NCI-H524 treated with DMSO at 0.1 percent for 48 hours (cell line): ENCODE results near the gene LIMS1.
"Not testable (repeated sequence)": the region's sequence is repeated elsewhere in the genome, so short reads cannot be mapped to it uniquely, and the experiment has no call there.

Experiments
- DNase-seq: peaks from one replicate; lab custom pipeline; 2025; lab: John Stamatoyannopoulos, UW

LIMS1 gene, protein sequence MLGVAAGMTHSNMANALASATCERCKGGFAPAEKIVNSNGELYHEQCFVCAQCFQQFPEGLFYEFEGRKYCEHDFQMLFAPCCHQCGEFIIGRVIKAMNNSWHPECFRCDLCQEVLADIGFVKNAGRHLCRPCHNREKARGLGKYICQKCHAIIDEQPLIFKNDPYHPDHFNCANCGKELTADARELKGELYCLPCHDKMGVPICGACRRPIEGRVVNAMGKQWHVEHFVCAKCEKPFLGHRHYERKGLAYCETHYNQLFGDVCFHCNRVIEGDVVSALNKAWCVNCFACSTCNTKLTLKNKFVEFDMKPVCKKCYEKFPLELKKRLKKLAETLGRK

GRCh38 chr2:108533832-108534583, at the start of gene LIMS1:
TSS of gene LIMS1 (plus strand) at chr2:108534470. CDS start at chr2:108534563, 93 bp downstream.
- DNase-seq: no peak

- no peak for DNase-seq
Measured at GRCh38 chr2:108485253-108485652, 49.0 kb upstream of the LIMS1 start.

DNA sequence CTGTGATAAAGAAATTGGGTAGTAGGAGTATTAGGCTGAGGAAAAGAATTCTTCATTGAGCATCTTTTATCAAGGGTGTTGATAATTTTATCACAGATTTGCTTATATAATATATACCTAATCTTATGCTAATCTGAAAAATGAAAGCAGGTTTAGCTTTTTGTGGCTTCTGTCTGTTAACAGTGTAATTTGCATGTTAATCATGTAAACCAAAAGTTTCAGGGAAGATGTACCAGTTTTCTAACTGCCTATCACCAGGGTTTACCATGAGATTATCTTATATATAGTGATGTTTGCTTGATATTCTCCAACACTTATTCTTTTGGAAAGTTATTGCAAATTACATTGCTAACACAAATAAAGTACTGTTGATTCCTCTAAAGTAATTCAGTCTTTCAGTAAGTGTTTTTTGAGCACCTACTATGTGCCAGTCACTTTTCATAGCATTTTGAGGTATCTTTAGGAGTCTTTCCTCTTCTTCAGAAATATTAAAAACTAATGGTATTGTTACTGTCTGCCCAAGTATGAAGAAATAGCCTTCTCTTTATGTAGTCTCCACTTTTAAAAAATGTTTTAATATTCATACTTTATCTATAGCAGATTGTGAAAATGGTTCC, 43.7 kb upstream of the LIMS1 start:
- DNase-seq: no peak

GRCh38 chr2:108491848-108492247, 42.4 kb upstream of the LIMS1 start:
- DNase-seq: no peak

GRCh38 chr2:108492364-108492763, 41.9 kb upstream of the LIMS1 start:
- no peak for DNase-seq

- not testable (repeated sequence) for DNase-seq
Measured at GRCh38 chr2:108496167-108496566, 38.1 kb upstream of the LIMS1 start.

- not testable (repeated sequence) for DNase-seq
Measured at GRCh38 chr2:108507620-108508019, 26.6 kb upstream of the LIMS1 start.

GRCh38 chr2:108512431-108512830, 21.8 kb upstream of the LIMS1 start:
- DNase-seq: not testable (repeated sequence)

DNA sequence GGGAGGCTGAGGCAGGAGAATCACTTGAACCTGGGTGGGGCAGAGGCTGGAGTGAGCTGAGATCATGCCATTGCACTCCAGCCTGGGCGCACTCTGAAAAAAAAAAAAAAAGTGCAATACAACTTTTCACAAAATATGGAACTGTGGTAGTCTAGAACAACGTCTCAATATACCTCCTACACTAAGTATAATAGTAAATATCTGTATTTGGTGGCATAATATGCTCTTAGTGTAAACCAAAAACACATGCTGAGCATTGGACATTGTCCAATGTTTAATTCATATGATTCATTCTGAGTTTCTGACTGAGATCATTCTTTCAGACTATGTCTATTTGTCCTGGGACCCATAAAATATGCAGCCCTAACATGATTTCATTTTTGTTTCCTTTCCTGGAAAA, 19.8 kb upstream of the LIMS1 start:
- not testable (repeated sequence) for DNase-seq

DNA sequence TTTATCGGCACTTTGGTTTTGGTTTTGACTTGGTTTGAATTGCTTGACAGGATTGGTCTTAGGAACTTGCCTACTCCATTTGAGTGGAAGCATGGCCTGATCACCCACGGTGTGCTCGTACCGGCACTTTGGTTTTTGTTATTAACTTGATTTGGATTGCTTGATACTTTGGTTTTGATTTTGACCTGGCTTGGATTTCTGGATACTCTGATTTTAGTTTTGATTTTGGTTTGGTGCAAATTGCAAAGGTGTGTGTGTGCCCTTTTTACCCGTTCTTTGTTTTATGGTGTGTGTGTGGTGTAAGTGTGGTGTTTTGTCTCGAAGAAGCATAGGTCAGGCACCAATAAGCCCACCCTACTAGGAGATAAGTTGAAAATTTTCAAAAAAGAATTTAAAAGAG, 9.6 kb upstream of the LIMS1 start:
- not testable (repeated sequence) for DNase-seq

- DNase-seq: not testable (repeated sequence)
Measured at GRCh38 chr2:108525258-108525657, 9.0 kb upstream of the LIMS1 start.

DNA sequence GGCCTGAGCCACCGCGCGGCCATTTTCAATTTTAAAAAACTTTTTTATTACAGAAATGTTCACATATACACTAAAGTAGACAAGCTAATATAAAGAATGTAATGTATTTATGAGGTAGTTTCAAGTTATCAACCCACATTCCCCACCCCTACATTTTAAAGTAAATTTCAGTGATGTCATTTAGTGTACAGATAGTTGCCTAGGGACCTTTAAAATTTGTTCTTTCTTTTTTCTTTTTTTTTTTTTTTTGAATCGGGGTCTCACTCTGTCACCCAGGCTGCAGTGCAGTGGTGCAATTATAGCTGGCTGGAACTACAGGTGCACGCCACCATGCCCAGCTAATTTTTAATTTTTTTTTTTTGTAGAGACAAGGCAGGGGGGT, 2.6 kb upstream of the LIMS1 start:
- no peak for DNase-seq

DNA sequence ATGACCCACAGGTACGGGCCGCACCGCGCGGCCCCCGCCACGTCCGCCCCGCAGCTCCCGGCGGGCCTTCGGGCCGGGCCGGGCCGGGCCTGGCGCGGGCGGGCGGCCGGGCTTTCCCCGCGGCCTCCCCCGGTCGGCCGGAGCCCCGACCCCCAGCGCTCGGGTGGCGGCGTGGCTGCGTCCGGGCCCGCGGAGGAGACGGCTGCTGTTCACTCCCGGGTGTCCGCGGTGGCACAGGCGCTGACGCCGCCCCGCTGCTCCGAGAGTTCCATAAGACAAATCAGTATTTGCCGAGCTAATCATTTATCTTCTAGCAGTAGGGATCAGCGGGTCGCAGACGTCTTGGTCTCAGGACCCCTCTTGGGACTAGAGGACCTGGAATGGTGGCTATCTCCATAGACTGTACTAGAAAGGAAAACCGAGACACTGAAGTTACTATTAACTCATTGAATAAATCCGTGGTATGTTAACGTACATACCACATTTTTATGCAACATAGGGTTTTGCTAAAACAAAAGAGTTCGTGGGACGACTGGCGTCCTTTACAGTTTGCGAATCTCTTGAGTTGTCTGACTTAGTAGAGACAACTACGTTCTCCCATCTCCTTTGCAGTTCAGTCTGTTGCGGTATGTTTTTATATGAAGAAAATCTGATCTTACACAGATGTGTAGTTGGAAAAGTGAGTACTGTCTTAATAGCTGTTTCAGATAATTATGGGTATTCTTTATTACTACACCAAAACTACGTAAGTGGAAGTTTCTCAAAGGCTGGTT, 500 bp downstream of the LIMS1 start:
- no peak for DNase-seq

DNA sequence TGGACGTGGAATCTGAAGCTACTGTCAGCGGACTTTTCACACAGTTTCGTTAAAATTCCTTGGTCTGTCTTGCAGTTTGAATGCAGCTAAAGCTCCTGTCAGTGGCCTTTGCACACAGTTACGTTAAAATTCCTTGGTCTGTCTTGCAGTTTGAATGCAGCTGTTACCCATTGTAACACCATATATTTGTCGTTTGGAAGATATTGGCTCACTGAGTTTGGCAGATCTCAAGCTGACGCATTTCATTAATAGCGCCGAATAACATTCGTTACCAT, 1.0 kb downstream of the LIMS1 start:
- no peak for DNase-seq

DNA sequence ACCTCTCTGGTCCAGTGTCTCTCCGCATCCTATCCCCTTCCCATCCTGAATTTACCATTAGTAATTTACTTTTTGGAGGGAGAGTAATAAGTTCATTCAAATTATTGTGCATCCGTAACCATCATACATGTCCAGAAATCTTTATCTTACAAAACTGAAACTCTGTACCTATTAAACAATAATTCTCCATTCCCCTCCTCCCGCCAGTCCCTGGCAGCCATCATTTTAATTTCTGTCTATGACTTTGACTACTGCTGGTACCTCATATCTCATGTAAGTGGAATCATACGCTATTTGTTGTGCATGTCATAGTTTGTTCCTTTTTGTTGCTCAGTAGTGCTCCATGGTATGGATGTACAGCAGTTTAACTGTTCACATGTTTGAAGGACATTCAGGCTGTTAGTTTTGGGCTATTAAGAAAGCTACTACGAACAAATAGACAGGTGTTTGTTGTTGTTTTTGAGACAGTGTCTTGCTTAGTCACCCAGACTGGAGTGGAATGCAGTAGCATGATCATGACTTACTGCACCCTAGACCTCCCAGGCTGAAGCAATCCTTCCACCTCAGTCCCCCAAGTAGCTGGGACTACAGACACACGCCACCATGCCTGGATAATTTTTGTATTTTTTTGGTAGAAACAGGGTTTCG, 2.0 kb downstream of the LIMS1 start:
- DNase-seq: no peak

DNA sequence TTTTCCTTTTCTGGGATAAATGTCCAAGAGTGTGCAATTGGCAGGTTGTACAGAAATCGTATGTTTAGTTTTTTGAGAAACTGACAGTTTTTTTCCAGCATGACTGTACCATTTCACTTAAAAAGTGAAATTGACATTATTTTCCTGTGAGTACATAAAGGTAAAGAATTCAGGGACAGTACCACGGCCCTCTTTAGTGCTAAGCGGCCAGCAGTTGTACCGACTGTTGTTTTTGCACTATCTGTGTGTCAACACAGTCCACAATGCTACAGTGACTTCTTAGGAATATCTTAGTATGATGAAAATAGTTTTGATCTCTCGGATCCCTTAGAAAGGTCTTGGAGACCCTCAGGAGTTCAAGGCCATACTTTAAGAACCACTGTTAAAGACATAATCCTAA, 2.6 kb downstream of the LIMS1 start:
- DNase-seq: no peak

DNA sequence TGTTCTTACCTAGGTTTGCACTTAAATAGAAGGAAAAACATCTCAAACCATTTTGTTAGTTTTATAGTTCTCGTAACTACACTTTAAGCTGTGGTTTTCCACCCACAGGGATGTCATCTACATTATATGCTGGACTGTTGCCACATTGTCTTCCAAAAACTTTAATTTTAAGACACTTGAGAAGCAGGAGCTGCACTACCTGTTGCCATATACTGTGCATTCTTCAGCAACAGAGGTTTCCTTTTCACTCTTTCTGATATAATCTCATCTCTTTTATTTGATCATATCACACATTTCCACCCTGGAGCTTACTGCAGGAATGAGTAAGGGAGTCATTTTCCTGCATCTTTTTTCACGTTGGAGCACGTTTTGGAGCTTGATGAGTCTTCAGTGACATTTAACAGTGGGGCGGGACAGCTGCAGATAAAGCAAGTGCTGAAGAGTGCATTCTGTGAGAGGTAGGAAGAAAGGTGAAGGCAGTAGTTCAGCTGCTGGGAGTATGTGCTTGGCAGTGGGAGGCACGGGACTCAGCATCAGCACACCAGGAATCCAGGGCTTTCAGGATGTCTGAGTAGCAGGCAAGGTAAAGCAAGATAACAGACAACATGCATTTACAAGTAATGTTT, 3.8 kb downstream of the LIMS1 start:
- no peak for DNase-seq

DNA sequence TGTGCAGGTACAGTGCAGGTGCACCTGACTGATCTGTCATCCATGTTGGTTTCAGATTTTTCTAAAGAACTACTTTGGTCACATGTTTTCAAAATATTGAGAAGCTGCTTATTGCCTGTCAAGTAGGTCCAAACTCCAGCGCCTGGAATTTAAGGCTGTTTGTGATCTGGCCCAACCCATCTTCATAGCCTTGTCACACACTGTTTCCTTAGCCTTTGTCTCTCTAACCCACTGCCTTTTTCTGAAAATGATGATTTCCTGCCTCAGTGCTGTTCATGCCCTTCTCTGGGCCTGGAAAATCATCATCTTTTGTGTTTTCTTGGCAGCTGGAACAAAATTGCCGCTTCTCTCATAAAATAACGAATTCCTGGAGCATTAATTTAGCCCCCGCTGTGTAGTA, 7.2 kb downstream of the LIMS1 start:
- DNase-seq: no peak

DNA sequence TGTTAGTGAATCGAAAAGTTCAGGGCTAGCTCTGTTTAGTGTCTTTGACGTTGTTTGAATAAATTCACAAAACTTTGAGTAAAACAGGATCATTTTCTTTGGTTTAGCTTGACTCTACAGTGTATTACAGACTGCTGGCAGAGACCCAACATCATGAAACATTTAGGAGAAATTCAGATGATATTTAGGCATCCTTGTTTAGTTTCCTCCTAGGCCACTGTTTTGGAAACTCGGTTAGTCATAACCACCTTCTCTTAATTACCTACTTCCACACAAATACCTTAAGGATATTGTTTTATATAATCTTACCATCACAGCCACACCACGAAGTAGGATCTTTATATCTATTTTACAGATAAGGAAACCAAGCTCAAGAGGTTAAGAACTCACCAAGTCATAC, 7.8 kb downstream of the LIMS1 start:
- DNase-seq: no peak

DNA sequence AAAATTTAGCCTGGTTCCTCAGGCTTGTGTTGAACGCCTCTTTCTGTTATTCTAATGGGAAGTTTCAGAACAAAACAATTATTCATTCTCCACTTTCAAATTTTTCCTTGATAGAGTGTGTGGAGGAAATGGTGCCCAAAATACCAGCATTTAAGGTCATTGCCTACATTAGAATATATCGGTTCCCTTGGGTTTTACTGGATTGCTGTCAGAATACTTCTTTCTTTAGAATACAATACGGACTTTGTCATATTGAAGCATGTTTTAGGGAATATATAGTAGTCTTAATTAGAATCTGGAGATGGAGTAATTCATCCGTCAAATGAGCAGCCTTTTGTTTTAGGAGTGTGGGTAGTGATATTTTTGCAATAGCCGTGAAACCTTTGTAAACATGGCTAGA, 13.3 kb downstream of the LIMS1 start:
- no peak for DNase-seq

DNA sequence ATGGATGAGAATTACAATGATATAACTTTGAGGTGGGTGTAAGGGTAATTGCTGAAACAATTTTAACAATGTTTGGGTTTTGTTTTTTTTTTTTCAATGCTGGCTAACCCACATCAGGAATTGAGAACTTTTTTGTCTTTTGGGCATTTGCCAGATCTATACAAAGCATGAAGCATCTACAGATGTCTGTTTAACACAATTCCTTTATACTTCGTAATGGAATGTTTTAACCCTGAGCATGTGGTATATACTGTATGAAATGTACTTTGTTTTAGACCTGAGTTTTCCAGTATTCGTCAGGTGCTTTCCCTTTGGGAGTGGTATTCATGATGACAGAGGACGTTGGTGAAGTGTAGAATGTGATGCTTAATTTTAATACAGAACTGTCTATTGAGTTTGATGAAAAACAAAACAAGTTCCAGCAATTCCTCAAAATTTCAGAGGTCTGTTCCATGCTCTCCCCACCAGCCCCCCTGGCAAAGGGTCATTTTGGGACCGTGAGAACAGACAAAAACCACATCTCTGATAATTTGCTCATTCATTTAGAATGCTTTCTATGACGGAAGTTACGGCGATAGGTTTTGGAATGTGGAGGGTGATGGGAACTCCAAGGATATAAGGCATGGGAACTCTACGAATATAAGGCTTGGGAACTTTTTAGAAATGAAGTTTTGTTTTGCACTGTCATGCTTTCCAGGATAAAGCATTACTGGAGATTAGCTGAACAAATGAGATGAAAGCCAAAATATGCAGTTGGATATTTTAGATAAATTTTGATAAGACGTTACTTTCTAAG, 14.1 kb downstream of the LIMS1 start:
- DNase-seq: no peak
